Fibroblast of skin of right biceps (primary cell): ENCODE results near the gene AGPAT3.

ENCODE experiments used
- DNase-seq: peaks from one replicate; pipeline ENCODE4 v3.0.0-alpha.2; 2013

AGPAT3 gene

DNA sequence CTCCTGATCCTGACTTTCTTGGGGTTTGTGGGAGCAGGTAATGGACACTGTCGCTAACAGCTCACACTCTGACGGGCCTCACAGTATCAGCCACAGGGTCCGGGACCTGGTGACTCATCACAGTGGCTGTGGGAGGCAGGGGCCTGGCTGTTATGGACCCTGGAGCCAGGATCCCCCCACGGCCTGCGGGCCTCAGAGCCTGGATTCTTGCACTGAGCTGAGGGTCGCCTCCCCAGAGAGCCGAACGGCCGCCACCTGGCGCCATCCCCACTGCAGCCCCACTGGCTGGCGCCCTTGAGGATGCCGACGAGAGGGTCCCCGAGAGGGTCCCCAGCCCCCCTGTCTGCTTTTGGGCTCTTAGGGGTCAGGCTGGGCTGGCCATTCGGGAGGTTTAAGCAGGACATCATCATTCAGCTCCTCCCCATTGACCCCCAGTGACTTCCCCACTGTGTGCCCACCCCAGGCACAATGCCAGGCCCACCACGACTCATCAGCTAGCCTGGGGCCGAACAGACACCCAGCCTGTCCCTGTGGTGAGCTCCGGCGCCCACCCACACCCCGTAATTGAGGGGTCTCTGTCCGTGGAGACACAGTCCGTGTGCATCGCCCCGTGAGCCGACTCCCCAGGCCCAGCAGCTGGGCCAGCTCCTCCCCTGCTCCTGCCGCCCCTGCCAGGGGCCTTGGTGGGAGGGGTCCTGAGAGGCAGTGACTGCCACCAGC, 116.3 kb downstream of the AGPAT3 start:
- DNase-seq: no peak

DNA sequence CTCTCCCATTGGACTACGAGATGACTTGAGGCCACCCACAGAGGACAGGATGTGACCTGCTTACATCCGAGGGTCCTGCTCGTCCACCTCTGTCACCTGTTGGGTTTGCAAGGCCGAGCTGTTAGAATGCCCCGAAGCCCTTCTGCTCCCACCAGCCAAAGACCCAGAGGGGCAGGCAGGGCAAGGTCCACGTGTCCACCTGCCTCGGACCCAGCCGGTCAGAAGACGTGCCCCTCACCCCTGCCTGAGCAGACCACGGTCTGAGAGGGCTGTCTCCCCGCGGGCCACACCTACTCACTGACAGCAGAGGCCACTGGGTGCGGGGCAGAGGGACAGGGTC, 116.8 kb downstream of the AGPAT3 start:
- no peak for DNase-seq

DNA sequence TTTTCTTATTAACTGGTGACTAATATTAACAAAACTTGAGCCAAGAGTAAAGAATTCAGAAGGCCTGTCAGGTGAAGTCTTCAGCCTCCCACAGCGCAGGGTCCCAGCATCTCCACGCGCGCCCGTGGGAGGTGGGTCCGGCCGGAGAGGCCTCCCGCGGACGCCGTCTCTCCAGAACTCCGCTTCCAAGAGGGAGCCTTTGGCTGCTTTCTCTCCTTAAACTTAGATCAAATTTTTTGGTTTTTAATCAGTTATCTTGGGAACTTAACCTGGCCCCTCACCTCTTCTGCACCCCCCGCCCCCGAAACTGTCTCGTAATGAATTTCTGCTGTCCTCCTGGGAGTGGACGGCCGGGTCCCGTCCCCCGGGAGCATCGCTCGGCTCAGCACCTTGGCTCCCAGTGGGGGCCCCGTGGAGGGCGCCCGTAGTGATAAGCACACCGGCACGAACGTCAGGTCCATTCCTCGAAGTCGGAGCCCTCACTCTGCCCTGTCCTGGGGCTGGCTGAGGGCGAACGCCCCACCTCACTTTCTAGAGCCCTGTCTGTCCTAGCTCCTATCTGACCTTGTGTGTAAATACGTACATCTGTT, 117.6 kb downstream of the AGPAT3 start:
- no peak for DNase-seq

DNA sequence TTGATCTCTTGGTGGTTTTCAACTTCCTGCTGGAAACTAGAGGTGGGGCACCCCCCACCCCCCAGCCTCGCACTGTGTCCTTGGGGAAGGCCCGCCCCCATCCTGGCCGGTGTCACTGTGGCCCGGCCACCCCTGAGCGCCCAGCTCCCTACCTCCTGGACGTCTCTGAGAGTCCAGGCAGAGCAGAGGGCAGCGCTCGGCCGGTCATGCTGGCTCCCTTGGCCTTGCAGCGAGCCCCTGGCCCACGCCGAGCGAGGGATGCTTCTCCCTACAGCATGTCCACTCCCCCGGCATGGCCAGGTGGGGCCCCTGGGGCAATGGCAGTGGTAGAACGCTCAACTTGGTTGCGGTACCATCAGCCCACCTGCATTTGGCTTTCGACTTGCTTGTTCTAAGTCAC, 118.4 kb downstream of the AGPAT3 start:
- DNase-seq: no peak

DNA sequence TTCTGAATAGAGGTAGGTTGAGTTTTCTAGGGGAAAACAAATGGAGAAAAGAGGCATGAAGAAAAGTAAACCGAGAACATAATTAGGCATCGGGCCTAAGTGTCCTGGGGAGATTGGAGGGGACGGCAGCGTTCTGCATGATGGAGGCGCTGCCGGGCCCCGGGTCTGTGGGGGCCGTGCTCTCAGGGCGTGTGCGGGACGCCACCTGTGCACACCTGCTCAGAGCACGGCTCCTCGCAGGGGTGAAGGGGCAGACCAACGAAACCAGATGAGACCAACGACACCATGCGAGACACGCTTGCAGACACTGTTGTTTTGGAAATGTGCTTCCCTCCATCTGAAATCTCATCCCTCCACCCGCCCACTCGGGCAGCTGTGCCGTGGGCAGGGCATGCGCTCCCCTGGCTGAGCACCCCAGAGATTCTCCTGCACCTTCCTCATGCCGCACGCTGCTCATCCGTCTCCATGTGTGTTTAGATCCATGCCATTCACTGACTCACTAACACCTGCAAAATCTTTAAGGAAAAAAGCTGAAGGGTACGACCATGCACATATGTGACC, 118.9 kb downstream of the AGPAT3 start:
- DNase-seq: no peak

DNA sequence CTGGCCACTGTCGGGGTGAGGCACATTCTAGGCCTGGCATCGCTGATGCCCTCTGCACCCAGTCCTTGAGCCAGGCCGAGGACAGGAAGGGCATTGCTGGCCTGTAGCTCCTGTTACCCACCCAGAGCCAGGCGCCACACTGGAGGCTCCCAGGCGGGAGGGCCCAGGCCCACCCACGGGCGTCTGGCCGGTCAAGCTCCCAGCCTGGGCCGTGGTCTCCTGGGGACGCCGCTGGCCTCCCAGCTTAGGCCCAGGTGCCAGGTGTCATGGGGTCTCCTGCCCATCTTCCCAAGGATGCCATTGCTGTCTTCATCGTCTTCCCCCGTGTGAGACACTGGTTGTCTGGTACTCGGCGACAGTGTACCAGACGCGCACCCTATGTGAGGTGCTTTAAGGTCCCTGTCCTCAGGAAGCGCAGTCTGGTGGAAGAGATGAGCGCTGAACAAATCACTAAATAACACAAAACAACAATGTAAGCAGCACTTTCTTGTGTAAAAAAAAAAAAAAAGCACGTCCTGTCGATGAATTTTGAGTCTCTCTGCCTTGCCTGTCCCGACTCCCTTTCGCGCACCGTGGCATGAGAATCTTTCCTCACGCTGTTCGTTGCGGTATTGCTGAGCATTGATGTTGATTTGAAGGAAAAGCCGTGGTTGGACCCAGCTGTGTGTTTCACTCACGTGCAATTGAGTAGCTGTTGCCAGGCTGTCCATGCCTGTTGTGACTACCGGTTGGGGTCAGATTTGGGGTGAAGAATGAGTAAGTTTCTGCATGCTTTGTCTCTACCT, 120.1 kb downstream of the AGPAT3 start:
- no peak for DNase-seq

DNA sequence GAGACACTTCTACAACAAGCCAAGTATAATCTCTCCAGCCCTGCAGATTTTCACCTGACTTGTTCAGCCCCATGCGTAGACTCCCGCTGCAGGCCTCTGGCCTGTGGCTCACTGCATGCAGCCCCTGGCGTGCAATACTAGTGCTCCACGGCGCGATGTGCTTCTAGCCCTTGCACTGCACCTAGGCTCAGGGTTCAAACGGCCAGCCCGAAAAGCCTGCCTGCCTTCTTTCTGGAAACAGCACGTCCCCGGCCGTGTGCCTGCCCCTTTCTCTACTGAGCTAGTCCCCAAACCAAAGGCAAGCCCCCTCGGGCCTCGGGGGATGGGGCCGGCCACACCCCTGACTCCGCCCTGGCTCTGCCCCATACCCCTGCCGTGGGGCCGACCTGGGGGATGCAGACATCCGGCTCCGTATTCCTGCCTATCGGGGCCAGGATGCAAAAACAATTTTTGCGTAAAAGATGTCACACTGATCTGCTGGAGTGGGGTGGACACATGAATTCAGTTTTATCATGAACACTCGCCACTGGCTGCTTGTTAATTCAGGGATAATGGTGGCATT, 120.7 kb downstream of the AGPAT3 start:
- no peak for DNase-seq

DNA sequence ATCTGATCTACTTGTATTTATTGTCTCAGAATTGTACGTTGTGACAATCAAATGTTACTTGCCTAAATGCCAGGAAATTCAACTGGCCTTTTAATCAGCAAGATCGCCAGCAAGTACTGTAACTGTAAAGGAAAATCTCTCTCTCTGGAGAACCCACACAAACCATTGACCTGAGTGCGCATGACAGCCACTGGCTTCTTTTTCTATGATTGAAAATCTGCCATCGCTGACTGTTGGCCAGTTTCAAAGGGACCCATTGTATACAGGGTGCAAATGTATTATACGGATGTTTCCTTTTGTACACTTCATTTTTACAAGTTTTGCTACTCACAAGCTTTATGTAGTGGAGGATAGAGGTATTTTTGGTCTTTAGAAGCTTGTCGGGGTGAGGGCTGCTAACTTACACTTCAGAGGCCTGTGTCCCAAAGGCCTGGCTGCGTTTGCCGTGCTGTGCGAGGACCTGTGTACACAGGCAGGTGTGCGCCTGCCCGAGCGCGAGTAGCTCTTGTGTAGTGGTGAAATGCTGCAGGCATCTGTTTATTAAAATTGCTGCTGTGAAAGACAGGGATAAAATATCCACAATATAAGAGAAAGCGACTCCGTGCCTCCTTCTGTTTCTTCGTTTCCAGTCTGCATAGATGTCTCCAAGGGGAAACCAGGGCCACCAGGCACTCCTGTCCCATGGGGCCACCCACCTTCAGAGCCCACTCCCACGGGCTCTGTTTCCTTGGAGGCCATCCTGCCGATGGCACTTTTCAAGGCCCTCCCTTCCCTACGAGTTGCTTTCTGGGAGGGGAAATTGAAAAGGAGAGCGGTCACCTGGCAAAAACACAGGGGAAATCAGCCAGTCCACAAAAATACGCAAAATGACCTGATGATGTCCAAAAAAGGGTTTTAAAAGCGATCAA, 121.8 kb downstream of the AGPAT3 start:
- no peak for DNase-seq

DNA sequence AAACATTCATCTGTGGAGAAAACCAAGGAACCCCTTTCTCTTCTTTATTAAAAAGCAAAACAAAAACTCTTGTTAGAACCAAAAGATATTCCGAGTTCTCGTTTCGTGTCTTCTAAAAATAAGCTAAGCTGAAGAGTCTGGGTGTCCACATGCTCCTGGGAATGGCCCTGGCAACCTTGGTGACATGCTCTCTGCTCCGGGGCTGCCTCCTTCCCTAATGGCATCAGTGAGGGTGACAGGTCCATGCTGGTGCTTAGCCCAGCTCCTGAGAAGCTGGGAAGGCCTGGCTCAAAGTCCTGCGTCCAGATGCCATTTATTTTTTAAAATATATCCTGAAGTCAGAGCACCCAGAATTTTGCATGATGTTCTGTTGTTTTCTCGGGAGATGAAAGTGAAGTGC, 122.5 kb downstream of the AGPAT3 start:
- no peak for DNase-seq

DNA sequence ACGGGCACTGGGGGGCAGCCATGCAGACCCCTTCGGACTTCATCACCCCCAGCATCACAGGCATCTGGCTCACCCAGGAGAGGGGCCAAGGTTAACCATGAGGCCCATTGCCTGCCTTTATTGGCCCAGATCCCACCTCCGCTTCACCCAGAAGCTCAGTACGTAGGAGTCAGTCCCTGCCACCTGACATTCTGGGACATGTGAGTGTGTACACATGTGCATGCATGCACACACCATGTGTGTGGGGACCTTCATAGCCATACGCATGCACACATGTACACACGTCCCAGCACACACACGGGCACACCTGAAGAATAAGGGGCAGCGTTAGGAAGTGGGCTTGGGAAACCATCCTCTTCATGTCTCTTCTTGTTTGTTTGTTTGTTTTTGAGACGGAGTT, 123.0 kb downstream of the AGPAT3 start:
- DNase-seq: no peak

DNA sequence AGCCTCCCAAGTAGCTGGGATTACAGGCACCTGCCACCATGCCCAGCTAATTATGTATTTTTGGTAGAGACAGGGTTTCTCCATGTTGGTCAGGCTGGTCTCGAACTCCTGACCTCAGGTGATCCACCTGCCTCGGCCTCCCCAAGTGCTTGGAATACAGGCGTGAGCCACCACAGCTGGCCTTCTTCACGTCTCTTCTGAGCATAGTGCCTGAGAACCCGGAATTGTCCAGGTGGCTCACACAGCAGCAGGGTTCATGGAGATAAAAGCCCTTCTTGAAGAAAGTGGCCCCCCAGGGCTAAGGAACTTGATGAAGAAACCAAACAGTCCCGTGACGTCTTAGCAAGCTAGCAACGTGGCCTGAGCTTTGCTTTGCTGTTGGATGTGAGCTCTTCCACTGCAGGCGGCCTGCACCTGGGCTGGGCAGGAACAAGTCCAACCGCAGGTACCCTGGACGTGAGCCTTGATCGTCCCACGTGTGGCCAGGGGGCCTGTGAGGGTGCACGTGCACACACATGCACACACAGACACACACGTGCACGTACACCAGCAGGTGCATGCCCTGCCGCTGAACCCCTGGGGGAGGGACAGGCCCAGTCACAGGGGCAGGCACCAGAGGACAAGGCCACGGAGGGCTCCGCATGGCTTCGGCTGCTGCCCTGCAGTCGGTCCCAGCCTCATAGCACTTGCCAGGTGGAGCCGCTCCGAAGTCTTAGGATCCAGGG, 123.6 kb downstream of the AGPAT3 start:
- no peak for DNase-seq

DNA sequence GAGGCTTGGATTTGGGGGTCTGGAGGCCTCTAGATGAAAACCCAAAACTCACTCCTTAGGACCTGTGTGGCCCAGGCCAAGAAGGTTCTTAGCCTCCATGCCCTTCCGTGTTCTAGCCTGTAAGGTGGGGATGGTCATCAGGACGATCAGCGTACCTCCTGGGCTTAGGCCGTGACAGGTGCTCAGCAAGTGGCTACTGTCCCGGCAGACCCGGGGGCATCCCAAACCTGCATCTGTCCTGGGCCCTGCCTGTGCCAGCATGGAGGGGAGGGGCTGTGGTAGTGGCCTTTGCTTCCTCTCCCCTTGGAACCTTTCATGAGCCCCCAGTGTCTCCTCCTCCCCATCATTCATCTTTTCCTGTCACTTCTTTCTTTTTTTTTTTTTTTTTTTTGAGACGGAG, 124.4 kb downstream of the AGPAT3 start:
- DNase-seq: no peak

DNA sequence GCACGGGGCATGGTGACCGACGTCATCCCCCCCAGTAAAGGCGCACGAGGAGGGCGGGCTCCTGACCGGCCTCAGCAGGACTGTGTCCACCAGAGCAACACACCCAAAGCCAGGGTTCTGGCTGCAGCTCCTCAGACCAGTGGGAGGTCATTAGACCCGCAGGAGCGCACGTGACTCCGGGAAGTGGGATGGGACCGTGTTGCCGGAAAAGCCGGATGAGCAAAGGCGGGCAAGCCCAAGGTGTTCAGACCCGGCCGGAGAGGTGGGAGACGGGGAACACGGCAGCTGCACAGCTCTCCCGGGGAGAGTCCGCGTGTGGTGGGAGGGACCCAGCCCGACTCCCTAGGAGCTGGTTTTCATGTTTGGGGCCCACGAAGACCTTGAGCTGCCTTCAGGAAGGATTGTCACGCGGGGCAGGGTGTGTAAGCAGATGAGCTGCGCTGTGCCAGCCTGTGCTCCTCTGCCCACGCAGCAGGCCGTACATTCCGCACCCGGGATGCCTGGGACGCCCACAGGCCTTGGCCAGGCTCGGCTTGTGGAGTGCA, 126.5 kb downstream of the AGPAT3 start:
- DNase-seq: no peak

DNA sequence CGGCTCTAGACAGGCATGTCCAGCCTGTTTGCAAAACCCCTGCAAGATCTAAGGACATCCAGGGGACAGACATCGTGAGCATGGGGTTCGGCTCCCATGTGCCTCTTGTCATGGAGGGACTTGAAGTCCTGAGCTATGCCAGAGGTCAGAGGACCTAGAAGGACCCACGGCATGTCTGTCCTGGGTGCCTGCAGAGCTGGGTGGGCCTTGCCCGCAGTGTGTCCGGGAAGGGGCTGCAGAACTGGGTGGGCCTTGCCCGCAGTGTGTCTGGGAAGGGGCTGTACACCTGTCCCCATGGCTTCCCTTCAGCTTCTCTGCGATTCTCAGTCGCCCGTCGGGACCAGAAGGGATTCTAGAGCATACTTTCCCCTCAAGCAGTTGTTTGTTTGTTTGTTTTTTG, 127.1 kb downstream of the AGPAT3 start:
- DNase-seq: no peak

DNA sequence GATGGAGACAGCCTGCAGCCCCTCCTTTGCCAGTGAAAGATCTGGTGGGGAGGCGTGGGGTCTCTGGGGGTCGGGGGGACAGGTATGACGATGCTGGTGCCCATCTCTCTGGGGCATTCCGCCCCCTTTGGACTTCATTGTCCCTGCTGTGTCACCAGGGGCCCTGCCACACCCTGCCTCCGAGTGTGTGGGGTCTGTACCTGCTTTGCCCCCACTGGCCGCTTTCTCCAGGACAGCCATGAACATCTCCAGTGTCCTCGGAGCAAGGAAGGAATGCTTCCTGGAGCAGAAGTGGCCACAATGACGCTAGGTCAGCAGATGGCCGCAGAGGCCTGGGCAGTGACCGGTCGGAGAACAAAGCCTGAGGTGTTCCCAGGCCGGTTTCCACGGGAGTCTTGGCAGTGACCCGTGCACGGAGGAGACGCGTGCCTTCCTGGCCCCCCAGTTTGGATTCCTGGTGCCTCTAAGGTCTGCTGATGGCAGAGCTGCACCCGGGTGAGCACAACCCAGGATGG, 128.5 kb downstream of the AGPAT3 start:
- DNase-seq: no peak

DNA sequence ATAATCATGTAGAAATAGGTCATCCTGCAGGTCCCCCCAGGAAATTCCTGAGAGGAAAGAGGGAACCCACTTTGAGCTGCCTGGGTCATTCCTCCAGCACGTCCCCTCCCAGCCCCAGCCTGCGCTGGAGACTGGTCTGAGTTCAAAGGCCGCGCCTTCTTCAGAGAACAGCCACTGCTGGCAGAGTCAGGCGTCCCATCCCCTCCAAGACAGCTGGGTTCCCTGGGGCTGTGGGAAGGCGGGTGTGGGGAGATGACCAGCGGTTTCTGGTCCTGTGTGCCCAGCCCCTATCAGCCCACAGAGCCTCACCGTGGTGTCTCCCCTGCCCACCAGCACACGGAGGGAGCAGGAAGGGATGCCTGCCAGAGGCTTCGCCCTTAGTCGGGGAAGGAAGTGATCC, 129.1 kb downstream of the AGPAT3 start:
- no peak for DNase-seq

DNA sequence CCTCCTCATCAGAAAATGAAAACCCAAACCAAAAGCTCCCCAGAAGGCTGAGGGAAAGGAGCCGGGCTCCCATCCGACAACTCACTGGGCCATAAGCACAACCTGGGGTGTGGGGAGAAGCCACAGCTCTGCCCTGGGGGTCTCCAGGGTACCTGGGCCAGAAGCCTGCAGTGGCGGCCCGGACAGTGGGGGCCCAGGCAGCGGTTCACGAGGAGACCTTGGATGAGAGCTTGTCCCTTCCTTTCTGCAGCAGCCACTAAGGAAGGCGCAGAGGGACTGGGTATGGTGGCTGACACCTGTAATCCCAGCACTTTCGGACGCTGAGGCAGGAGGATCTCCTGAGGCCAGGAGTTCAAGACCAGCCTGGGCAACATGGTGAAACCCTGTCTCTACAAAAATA, 129.6 kb downstream of the AGPAT3 start:
- no peak for DNase-seq

DNA sequence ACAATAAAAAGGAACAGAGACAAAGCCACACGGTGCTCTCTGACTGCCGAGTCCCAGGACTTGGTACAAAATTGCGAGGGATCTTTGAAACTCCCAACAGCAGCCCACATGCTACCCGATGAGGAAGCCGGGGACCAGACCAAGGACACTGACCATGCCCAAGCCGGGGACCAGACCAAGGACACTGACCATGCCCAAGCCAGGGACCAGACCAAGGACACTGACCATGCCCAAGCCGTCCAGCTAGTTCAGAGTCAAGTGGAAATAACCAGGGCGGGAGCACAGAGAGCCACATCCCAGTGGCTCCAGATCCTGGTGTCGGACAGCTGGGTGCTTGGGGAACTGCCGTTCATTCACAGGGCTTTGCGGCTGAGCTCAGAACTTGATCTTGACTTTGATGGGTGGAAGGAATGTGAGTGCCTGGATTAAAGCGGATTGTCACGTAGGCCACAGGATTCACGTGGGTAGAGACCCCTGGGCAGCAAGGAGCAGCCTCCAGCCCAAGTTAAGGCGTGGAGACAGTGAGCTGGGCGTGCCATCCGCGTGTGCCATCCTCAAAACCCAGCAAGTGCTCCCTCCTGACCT, 130.6 kb downstream of the AGPAT3 start:
- no peak for DNase-seq

DNA sequence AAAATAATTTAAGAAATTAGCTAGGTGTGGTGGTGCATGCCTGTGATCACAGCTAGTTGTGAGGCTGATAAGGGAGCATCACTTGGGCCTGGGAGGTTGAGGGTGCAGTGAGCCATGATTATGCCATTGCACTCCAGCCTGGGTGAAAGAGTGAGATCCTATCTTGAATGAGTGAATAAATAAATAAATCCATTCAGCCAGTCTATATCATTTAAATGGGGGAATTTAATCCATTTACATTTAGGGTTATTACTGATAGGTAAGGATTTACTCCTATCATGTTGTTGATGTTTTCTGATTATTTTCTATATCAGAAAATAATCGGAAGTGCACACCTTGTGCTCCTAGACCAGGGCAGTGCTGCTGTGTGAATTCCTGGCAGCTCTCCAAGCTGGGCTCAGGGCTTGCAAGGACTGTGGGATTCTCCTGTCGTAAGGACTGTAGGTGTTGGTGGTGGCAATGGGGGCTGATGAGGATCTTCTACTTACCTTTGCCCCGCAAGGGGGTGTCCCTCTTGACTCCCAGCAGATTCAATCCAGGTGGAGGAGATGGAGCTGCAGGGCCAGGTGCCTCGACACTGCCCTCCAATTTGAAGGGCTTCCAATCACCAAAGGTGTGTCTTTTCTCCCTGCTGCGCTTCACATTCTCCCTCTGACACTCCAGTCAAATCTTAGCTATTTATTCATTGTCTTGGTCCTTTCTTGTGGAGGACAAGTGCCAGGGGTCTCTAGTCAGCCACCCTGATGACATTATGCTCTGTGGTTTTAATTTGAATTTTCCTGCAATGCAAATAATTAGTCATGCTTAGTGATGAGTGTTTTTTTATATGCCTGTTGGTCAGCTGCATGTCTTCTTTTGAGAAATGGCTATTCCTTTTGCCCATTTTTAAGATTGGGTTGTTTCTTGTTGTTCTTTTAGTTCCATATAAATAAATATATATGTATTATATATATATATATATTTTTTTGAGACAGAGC, 133.0 kb downstream of the AGPAT3 start:
- no peak for DNase-seq

DNA sequence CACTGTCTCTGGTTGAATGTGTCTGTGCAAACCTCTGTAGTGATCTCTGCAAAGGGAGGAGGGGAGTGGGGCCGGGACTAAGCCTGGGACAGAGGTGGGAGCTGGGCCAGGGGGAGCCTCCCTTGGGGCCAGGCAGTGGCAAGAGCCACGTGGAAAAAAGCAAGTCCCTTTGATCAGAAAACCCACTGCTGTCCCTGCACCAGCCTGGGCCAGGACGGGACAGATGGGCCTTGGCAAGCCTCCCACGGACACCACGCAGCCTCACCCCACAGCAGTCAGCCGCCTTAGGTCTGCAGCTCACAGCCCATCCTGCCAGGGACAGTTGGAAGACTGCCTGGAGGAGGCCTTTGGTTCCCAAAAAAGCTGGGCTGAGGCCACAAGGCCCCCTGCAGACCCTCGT, 135.3 kb downstream of the AGPAT3 start:
- no peak for DNase-seq
